Loucy (cell line): ENCODE measurements around the gene SLC31A1.

Source experiments
- EZH2phosphoT487 ChIP-seq: fragments of 200-600 bp; IDR thresholded peaks from 2 replicates; pipeline ENCODE4 v1.6.1; 2018; ENCODE audit warnings: antibody characterized with exemption, mild to moderate bottlenecking, moderate library complexity, borderline replicate concordance
- TF ChIP-seq, protein P1 (sequence below): fragments of 200-600 bp; sonication (generic); conservative IDR thresholded peaks from 2 replicates; pipeline ENCODE4 v1.5.1; 2014; ENCODE audit warnings: mild to moderate bottlenecking, antibody characterized with exemption, low read length

DNA sequence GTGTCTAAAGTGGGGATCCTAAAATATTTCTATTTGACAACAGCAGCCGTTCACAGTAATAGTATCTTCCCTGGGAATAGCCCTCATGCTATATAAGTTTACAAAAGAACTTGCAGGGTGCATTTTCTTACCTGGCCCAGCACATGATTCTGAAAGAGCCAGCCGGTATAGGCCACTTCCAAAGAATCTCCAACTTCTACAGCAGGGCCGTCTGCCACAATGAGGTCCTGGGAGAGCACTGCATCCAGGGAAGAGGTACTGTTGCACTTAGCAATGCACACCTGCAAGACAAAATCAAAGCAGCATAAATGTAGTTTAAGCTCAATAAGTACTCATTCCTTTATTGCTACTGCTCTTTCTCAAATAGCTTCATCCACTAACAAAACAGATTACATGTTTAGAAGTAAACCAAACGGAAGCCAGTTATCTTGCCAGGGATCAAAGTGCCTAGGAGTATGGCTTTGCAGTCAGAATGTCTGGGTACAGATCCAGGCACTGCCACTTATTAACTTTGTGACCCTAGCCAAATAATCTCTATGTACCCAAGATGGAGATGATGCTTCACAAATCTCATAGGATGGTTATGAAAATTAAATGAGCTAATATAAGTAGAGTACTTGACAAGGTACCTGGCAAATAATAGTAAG lies 21.5 kb upstream of the SLC31A1 start:
- TF ChIP-seq, protein P1, sequence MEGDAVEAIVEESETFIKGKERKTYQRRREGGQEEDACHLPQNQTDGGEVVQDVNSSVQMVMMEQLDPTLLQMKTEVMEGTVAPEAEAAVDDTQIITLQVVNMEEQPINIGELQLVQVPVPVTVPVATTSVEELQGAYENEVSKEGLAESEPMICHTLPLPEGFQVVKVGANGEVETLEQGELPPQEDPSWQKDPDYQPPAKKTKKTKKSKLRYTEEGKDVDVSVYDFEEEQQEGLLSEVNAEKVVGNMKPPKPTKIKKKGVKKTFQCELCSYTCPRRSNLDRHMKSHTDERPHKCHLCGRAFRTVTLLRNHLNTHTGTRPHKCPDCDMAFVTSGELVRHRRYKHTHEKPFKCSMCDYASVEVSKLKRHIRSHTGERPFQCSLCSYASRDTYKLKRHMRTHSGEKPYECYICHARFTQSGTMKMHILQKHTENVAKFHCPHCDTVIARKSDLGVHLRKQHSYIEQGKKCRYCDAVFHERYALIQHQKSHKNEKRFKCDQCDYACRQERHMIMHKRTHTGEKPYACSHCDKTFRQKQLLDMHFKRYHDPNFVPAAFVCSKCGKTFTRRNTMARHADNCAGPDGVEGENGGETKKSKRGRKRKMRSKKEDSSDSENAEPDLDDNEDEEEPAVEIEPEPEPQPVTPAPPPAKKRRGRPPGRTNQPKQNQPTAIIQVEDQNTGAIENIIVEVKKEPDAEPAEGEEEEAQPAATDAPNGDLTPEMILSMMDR, result no peak
- no peak for TF ChIP-seq EZH2phosphoT487
